ENCODE results near the gene ZBTB20.

The ZBTB20 gene

DNA sequence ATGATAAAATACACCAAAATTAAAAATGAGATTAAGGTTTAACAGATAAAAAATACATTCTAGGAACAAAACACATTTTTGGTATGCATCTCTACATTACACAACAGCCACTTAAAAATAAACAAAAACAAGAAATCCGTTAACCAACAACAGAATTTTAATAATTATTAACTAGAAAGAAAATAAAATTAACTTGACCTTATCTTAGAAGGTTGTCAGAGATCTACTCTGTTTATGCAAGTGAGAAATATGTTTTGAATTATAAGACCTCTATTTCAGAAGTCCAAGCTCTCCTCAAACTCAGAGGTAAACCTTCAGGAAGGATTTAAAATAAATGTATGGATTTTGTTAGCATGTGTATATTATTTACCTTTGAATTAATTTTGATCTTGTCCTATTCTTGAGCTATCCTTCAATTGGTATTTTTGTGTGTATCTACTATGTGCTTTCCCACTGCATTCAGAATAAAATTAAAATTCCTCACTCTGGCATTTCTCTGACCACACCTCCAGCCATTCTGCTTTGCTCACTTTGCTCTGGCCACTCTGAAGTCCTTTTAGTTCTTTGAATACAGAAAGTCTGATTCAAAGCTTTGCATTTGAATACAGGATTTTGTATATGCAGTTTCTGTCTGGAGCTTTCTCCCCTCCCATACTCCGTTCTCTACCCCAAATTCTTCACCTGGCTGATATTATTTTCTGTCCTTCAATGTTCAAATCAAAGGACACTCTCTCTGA lies 352.0 kb downstream of the ZBTB20 start:
- H3K4me1 ChIP-seq, result no peaks in the 10 kb centered on the region
- H3K27me3 ChIP-seq, result no peaks in the 10 kb centered on the region
- TF ChIP-seq, protein P1, sequence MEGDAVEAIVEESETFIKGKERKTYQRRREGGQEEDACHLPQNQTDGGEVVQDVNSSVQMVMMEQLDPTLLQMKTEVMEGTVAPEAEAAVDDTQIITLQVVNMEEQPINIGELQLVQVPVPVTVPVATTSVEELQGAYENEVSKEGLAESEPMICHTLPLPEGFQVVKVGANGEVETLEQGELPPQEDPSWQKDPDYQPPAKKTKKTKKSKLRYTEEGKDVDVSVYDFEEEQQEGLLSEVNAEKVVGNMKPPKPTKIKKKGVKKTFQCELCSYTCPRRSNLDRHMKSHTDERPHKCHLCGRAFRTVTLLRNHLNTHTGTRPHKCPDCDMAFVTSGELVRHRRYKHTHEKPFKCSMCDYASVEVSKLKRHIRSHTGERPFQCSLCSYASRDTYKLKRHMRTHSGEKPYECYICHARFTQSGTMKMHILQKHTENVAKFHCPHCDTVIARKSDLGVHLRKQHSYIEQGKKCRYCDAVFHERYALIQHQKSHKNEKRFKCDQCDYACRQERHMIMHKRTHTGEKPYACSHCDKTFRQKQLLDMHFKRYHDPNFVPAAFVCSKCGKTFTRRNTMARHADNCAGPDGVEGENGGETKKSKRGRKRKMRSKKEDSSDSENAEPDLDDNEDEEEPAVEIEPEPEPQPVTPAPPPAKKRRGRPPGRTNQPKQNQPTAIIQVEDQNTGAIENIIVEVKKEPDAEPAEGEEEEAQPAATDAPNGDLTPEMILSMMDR (IDR thresholded peaks at IDR 0.05; ENCODE audit: low read depth, low read length), result no peak
- H3K36me3 ChIP-seq, result no peaks in the 10 kb centered on the region
- H3K4me3 ChIP-seq (ENCODE audit: low read depth, low read length), result no peak overlapping the region
- no peaks in the 10 kb centered on the region for H3K9me3 ChIP-seq
- no peak for DNase-seq

- TF ChIP-seq, protein P1 (IDR thresholded peaks at IDR 0.05; ENCODE audit: low read depth, low read length), result no peak
- no peaks in the 10 kb centered on the region for H3K27me3 ChIP-seq
- H3K4me3 ChIP-seq (ENCODE audit: low read depth, low read length), result no peak overlapping the region
- DNase-seq, result no peak
- no peaks in the 10 kb centered on the region for H3K36me3 ChIP-seq
- H3K4me1 ChIP-seq, result no peaks in the 10 kb centered on the region
- H3K9me3 ChIP-seq, result no peaks in the 10 kb centered on the region
Observed at GRCh38 chr3:114792159-114792918, 354.7 kb downstream of the ZBTB20 start.

GRCh38 chr3:114790752-114791151 lies 356.3 kb downstream of the ZBTB20 start:
- Histone ChIP-seq H3K4me3 (ENCODE audit: low read depth, low read length) (no peak overlapping the region), H3K9me3 (no peaks in the 10 kb centered on the region), H3K36me3 (no peaks in the 10 kb centered on the region), H3K4me1 (no peaks in the 10 kb centered on the region), H3K27me3 (no peaks in the 10 kb centered on the region)
- no peak for DNase-seq
- TF ChIP-seq, protein P1 (IDR thresholded peaks at IDR 0.05; ENCODE audit: low read depth, low read length), result no peak

GRCh38 chr3:114789803-114790202 lies 357.3 kb downstream of the ZBTB20 start:
- Histone ChIP-seq H3K36me3 (no peaks in the 10 kb centered on the region), H3K4me1 (no peaks in the 10 kb centered on the region), H3K4me3 (ENCODE audit: low read depth, low read length) (no peak overlapping the region), H3K9me3 (no peaks in the 10 kb centered on the region), H3K27me3 (no peaks in the 10 kb centered on the region)
- no peak for DNase-seq
- TF ChIP-seq, protein P1 (IDR thresholded peaks at IDR 0.05; ENCODE audit: low read depth, low read length), result no peak

- no peaks in the 10 kb centered on the region for H3K9me3 ChIP-seq
- H3K27me3 ChIP-seq, result no peaks in the 10 kb centered on the region
- no peak overlapping the region for H3K4me3 ChIP-seq (ENCODE audit: low read depth, low read length)
- H3K4me1 ChIP-seq, result no peaks in the 10 kb centered on the region
- TF ChIP-seq, protein P1 (IDR thresholded peaks at IDR 0.05; ENCODE audit: low read depth, low read length), result no peak
- DNase-seq, result no peak
- H3K36me3 ChIP-seq, result no peaks in the 10 kb centered on the region
Observed at GRCh38 chr3:114775395-114775794, 371.7 kb downstream of the ZBTB20 start.

DNA sequence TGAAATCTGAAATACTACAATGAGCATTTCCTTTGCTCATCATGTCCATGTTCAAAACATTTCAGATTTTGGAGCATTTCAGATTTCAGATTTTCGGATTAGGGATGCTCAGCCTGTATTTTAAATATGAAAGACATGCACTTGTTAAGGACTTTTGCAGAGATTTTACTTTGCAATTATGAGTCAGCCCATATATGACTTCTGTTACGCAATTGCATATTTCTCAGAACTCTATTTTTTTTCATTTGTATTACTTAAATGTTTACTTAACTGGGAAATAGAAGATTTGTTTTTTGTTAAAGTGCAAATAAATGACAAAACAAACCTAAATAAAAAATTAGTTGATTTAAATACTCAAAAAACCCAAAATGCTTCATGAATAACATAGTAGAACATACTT lies 376.2 kb downstream of the ZBTB20 start:
- Histone ChIP-seq H3K4me3 (ENCODE audit: low read depth, low read length) (no peak overlapping the region), H3K36me3 (no peaks in the 10 kb centered on the region), H3K9me3 (no peaks in the 10 kb centered on the region), H3K4me1 (no peaks in the 10 kb centered on the region), H3K27me3 (no peaks in the 10 kb centered on the region)
- TF ChIP-seq, protein P1 (IDR thresholded peaks at IDR 0.05; ENCODE audit: low read depth, low read length), result no peak
- DNase-seq, result no peak
